ENCODE results near the gene ADPRHL1.
A peak's percentile ranks its signal among the peaks of the same experiment; 100 is the strongest.
"Not testable (repeated sequence)": the region's sequence is repeated elsewhere in the genome, so short reads cannot be mapped to it uniquely, and the experiment has no call there.

The ADPRHL1 gene

DNA sequence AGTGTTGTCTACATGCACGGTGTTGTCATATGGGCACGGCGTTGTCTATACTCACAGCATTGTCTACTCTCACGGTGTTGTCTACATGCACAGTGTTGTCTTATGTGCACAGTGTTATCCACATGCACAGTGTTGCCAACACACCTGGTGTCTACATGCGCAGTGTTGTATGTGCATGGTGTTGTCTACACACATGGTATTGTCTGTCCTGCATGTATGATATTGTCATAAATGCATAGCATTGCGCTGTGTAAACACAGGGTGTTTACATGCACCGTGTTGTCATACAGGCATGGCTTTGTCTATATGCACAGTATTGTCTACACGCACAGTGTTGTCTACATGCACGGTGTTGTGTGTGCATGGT is 6.8 kb downstream of the ADPRHL1 start:
- no peak overlapping the region for H3K27ac ChIP-seq
- TF ChIP-seq CTCF (conservative IDR thresholded peaks at IDR 0.05) (no peak), ZFX (IDR thresholded peaks at IDR 0.05) (no peak)

GRCh38 chr13:113445791-113446487 is 7.3 kb downstream of the ADPRHL1 start:
- H3K27ac ChIP-seq, result no peak overlapping the region

DNA sequence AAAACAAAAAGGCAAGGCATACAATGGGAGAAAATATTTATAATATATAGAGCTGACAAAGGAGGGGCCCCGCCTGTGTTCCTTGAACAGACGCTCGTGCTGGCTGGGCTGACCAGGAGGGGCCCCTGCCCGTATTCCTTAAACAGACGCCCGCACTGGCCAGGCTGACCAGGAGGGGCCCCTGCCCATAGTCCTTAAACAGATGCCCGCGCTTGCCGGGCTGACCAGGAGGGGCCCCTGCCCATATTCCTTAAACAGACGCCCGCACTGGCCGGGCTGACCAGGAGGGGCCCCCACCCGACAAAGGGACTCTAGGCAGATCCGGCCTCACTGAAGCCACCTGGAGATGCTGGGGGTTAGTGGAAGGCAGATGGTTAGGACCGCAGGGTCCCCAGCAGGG is 9.3 kb downstream of the ADPRHL1 start:
- TF ChIP-seq CTCF (conservative IDR thresholded peaks at IDR 0.05) (no peak), ZFX (IDR thresholded peaks at IDR 0.05) (no peak)
- H3K27ac ChIP-seq, result no peak overlapping the region

More at GRCh38 chr13:113445791-113446487, 7.3 kb downstream of the ADPRHL1 start:
- no peak for TF ChIP-seq CTCF (conservative IDR thresholded peaks at IDR 0.05)
- TF ChIP-seq ZFX (IDR thresholded peaks at IDR 0.05), result no peak

GRCh38 chr13:113442985-113443362 is 10.3 kb downstream of the ADPRHL1 start:
- no peak overlapping the region for H3K27ac ChIP-seq
- TF ChIP-seq ZFX (IDR thresholded peaks at IDR 0.05), result no peak
- no peak for TF ChIP-seq CTCF (conservative IDR thresholded peaks at IDR 0.05)

- TF ChIP-seq CTCF (conservative IDR thresholded peaks at IDR 0.05), result no peak
- no peak for TF ChIP-seq ZFX (IDR thresholded peaks at IDR 0.05)
- no peak overlapping the region for H3K27ac ChIP-seq
Observed at GRCh38 chr13:113442354-113442984, 10.8 kb downstream of the ADPRHL1 start.

DNA sequence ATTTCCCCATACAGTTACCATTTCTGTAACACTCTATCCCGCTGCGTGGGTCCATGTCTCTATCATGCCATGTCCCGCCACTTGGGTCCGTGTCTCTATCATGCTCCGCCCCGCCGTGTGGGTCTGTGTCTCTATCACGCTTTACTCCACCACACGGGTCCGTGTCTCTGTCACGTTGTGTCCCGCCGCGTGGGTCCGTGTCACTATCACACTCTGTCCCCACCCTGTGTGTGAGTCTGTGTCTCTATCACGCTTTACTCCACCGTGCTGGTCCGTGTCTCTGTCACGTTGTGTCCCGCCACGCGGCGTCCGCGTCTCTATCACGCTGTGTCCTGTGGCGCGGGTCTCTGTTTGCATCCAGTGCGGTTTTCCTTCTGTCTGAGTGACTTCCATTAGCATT is 11.6 kb downstream of the ADPRHL1 start:
- no peak overlapping the region for H3K27ac ChIP-seq
- TF ChIP-seq ZFX (IDR thresholded peaks at IDR 0.05) (no peak), CTCF (conservative IDR thresholded peaks at IDR 0.05) (no peak)

GRCh38 chr13:113437408-113438010 is 15.8 kb downstream of the ADPRHL1 start:
- peak overlapping the region; percentile 62 for H3K27ac ChIP-seq
- TF ChIP-seq CTCF (conservative IDR thresholded peaks at IDR 0.05) (no peak), ZFX (IDR thresholded peaks at IDR 0.05) (no peak)

- H3K27ac ChIP-seq, result peak overlapping the region; percentile 62
Observed at GRCh38 chr13:113436866-113437265, 16.4 kb downstream of the ADPRHL1 start.

DNA sequence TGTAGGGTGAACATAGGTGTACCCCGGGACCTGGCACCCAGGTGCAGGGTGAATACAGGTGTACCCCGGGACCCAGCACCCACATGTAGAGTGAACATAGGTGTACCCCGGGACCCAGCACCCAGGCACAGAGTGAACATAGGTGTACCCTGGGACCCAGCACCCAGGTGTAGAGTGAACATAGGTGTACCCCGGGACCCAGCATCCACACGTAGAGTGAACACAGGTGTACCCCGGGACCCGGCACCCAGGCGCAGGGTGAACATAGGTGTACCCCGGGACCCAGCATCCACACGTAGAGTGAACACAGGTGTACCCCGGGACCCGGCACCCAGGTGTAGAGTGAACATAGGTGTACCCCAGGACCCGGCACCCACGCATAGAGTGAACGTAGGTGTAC is 17.4 kb downstream of the ADPRHL1 start:
- H3K27ac ChIP-seq, result not testable (repeated sequence)
